C1 segment of cervical spinal cord (tissue), 14 donors: ENCODE measurements around the gene ZNF148.
A peak's percentile ranks its signal among the peaks of the same experiment; 100 is the strongest.

ENCODE experiments used
- DNase-seq, 14 donors: peaks; one replicate each; lab custom pipeline; 2025; lab: John Stamatoyannopoulos, UW

Gene ZNF148

DNA sequence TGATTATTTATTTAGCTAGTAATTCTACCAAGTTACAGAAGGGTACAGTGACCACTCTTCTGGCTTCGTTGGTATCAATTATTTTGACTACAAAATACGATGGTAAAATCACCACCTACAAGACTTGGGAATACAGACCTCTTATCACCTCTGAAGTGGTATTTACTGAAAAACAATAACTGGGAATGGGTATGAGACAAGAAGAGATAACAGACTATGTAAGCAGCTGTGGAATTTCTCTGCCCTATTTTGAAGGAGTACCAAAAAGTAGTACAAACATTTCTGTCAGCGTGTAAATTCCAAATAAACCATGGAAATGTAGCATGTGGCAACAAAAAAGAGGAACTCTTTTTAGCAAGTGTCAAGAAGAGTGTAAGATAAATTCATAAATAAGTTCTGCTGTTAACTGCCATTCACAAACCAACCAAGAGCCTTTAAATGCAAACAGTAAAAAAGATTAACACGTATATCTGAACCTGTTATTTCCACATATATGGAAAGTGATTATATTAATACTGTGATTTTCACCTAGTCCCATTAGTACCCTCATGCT is 85.6 kb downstream of the ZNF148 start:
- no peak for DNase-seq

DNA sequence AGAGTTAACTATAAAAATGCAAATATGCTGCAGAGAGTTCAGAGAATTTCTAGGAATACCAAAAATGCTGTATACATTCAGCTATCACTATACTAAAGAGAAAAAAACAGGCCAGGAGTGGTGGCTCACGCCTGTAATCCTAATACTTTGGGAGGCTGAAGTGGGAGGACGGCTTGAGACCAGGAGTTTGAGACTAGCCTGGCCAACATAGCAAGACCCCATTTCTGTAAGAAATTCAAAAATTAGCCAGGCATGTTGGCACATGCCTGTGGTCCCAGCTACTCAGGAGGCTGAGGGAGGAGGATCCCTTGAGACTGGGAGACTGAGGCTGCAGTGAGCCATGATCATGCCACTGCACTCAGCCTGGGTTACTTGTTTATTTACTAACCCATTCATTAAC is 87.9 kb downstream of the ZNF148 start:
- no peak for DNase-seq

DNA sequence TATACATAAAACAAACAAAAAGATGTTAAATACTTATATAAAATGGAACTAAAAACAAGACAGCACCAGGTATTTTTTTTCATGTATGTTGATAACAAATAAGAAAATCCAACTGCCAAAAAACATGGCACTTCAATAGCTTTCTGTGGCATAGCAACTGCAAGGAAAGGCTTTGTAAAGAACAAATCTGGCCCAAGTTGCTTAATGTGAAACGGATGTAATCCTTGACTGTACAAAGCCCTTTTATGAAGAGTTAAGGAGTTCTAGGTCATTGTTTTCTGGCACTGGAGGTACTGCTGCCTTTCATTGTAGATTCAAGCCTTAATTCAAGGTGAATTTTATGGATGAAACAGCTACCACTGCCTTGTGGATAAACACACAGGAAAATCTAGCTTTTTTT is 93.7 kb downstream of the ZNF148 start:
- DNase-seq, result no peak

DNA sequence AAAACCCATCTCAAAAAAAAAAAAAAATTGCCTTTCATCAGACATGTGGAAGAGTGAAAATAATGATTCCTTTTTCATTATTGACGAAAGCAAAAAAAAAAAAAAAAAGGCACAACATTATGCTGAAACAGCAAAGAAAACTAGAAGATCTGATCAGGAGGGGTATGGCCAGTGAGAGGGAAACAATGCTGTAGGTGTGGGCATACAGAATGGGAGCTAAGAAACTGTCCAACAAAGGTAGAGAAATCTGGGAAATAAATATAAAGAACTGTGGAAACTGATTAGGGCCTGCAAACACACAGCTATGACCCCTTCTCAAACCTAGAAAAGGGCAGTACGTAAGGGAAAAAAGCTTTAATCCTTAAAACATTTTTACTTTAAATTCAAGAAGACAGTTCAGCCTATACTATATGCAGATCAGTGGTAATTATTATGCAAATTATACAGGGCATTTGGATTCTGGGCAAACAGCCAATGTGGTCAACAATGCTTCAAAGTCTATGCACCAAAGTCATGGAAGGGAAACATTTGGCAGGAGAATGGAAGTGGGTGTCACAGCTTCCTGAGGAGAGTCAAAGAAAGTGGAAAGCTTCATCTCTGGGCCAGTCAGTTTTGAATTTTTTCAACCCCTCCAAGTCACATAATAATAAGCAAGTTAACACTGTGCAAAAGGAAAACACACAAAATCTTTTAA is 94.3 kb downstream of the ZNF148 start:
- DNase-seq, result peak in 8 of 14 donors; percentile 1 to 49 (median 11)

DNA sequence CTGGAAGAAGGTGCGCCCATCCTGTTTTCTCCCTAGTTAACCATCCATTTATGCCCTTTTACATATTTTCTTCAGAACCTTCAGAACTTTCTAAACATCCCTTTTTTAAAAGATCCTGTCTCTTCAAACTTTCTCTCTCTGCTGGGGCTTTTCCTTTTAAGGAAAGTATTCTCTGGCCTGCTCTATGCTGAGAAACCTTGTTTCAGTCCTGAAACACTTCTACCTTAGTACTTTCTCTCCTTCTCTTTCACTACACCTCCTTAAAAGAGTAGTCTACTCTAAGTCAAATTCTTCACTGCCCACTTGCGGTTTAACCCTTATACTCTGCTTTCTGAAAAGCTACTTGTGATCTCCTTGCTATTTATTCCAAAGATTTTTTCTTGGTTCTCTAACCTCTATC is 97.0 kb downstream of the ZNF148 start:
- no peak for DNase-seq

DNA sequence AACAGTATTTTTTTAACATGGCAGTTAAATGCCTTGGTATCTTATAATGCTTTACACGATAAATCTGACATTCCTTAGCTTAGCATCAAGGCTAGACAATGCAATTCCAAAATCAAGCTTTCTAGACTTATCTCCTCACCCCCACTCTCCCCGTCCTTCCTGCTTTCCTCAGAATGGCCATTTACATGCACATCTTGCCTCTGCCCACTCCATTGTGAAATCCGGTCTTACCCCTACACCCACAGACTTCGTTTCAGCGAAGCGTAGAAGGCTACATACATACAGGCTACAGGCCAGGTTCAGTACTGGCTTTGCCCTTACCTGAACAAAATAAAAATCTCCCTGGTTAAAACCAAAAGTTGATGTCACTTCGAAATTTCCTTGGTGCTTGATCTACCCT is 104.0 kb downstream of the ZNF148 start:
- DNase-seq, result no peak

DNA sequence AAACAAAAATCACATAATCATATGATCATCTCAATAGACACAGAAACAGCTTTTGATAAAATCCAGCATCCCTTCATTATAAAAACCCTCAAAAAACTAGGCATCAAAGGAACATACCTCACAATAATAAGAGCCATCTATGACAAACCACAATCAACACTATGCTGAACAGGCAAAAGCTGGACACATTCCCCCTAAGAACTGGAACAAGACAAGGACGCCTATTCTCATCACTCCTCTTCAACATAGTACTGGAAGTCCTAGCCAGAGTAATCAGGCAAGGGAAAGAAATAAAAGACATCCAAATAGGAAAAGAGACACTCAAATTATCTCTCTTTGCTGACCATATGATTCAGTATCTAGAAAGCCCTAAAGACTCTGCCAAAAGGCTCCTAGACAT is 107.7 kb downstream of the ZNF148 start:
- DNase-seq, result peak in 1 of 14 donors; percentile 27

DNA sequence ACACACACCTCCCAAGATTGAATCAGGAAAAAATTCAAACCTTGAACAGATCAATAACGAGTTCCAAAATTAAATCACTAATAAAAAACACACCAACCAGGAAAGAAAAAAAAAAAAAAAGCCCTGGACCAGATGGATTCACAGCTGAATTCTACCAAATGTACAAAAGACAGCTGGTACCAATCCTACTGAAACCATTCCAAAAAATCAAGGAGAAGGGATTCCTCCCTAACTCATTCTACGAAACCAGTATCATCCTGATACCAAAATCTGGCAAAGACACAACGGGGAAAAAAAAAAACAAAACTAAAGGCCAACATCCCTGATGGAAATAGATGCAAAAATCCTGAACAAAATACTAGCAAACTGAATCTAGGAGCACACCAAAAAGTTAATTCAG is 108.2 kb downstream of the ZNF148 start:
- peak in 1 of 14 donors; percentile 74 for DNase-seq

DNA sequence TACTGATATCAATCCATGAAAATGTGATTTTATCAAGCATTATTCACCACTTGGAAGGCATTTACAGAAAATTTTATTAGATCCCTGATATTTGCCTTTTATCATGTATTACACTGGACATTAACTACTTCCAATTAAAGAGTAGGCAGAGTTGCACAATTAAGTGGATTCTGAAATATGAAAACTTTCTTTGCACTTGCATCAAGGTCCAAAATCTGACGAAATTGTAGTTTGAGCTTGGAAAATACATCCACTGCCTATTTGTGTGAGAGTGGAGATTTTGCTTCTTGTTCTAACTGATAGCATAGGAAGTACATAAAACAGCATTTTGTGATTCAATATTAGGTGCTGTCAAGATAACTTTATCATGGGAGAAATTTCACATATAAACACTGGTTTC is 113.0 kb downstream of the ZNF148 start:
- DNase-seq, result no peak

DNA sequence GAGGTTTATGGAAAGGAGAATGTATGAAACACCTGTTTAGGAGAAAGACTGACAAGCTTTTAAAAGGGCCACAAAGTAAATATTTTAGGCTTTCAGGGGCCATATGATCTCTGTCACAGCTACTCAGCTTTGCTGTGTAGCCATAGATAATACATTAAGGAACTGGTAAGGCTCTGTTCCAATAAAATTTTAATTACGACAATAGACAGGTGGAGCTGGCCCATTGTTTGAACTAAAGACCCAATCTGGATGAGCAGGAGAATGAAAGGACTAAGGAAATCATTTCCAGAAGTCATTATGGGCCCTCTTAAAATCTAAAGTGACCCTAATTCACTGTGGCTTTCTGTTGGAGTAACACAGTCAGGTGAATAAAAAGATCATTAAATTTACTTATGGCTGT is 114.1 kb downstream of the ZNF148 start:
- DNase-seq, result no peak

DNA sequence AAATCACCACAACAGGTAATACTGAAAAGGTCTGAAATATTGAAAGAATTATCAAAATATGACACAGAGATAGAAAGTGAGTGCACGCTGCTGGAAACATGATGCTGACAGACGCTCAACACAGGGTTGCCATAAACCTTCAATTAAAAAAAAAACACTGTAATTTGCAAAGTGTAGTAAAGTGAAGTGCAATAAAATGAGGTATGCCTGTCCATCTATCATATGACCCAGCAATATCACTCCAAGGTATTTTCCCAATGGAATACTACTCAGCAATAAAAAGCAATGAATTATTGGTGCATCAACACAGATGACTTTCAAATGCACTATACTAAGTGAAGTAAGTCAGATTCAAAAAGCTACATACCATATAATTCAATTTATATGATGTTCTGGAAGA is 115.0 kb downstream of the ZNF148 start:
- no peak for DNase-seq

DNA sequence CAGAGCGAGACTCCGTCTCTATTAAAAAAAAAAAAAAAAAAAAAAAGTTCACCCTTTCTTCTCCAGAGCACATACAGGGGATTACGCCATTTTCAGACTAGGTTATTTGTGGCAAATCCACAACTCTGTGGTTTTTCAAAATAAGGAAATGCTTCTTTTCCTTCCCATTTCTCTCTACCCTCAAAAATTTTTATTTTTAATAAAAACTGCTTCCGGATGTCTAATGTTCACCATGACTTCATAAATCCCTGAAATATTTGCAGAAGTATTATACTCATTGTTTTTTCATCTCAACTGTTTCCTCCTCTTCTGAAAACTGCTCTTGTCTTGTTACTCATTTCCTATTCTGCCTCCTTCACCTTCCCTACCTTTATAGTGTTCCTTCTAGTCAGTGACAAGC is 117.6 kb downstream of the ZNF148 start:
- no peak for DNase-seq

DNA sequence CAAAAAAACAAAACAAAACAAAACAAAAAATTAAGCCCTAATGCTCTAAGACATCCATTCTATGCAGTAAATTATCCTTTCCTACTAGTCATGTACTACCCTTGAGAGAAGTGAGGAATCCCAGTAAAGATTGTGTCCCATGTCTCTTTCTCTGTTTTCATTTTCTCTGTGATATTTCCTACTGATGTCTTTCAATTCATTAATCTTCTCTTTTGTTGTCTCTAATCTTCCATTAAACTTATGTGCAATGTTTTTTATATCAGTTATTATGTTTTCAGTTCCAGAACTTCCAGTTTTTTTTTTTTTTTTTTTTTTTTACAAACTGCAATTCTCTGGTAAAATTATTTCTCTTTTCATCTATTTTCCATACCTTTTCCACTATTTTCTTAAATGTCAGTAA is 118.5 kb downstream of the ZNF148 start:
- DNase-seq, result no peak

DNA sequence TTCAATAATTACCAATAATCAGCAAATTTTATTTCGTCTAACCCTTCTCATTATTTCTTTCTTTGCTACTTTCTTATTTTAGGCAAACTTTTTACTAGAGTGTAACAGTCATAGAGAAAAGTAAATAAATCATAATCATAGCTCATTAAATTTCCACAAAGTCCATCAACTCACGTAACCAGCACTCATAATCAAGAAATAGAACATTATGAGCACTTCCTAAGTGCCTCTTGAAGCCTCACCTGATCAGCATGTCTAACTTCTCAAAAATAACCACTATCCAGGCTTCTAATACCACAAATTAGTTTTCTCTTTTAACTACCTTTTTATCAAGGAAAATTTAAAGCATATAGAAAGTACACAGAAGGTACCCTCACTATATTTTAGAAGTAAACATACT is 124.2 kb downstream of the ZNF148 start:
- no peak for DNase-seq

DNA sequence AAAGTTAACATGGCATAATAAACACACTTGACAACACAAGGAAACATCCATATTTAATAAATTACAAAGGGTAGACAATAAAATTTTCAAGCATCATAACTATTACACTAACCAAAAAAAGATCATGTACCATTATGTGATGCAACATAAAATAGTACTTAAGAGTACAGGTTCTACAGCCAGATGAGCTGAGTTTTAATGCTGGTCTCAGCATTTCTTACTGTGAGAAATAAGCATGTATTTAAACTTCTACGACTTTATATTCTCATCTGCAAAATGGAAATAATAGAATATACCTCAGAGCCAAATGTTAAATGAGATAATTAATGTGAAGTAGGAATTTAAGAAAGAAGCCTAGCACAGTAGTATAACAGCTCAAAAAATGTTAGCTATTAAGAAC is 128.9 kb downstream of the ZNF148 start:
- no peak for DNase-seq

DNA sequence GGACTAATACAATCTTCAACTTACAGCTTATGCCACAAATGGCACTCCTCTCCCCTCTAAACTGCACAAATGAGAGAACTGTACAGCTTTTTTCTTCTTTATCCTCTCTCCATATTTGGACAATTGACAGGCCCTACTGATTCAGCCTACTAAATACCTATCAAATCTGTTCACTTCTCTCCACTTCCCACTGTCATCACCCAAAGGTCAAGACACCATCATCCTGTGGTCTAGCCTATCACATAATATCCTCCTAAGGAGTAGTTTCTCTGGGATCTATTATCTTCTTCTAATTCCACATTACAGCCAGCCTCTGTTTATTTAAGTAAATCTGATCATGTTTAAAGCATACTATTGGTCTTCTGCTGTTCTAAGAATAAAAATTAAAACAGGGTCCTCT is 129.6 kb downstream of the ZNF148 start:
- no peak for DNase-seq

DNA sequence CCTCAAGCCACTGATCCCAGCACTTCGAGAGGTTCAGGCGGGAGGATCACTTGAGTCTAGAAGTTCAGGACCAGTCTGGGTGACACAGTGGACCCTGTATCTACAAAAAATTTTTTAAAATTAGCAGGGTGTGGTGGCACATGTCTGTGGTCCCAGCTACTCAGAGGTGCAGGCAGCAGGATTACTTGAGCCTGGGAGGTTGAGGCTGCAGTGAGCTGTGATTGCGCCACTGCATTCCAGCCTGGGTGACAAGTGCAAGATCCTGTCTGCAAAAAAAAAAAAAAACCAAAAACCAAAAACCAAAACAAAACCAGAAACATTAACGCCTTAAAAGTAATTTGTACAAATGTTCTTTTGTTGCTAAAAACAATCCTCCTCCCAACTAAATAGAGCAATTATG is 134.6 kb downstream of the ZNF148 start:
- DNase-seq, result no peak

DNA sequence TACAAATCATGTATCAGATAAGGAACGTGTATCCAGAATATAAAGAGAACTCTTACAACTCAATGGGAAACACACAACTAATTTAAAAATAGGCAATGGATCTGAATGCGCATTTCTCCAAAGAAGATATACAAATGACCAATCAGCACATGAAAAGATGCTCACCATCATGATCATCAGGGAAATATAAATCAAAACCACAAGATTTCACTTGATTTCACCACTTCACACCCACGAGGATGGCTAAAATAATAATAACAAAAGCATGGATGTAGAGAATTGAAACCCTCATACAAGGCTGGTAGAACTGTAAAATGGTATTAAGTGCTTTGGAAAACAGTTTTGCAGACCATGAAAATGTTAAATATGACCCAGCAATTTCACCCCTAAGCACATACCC is 135.9 kb downstream of the ZNF148 start:
- no peak for DNase-seq

DNA sequence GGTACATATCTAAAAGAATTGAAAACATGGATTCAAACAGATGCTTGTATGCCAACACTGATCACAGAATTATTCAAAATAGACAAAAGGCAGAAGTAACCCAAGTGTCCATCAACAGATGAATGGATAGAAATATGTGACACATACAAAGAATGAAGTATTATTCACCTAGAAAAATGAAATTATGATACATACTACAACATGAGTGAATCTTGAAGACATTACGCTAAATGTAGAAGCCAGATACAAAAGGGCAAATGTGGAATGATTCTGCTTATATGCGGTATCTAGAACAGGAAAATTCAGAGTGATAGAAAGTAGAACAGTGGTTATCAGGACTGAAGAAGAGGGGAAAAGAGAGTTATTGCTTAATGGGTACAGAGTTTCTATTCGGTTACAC is 136.4 kb downstream of the ZNF148 start:
- DNase-seq, result no peak

DNA sequence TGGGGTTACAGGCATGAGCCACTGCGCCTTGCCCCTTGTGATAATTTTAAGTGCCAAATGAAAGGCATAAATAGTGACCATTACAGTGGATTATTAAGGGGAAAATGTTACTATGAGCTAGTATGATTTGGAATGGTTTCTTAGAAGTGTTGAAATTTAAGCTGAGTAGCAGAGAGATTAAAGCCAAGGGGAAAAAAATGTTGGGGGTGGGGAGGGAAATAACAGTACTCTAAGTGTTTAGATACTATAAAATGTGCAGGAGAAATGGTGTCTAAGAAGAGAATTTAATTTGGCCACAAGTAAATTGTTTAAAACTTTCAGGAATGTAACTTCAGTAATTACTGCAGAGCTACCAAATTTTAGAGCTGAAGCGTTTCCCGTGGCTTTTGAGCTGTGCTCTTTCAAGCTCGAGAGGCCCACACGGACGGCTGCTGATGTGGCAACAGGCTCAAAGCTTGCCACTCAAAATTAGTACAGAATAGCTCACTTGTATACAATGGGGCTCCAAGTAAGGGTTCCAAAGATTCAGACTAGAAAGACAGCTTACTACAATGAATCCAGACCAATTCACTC is 138.7 kb downstream of the ZNF148 start:
- no peak for DNase-seq

DNA sequence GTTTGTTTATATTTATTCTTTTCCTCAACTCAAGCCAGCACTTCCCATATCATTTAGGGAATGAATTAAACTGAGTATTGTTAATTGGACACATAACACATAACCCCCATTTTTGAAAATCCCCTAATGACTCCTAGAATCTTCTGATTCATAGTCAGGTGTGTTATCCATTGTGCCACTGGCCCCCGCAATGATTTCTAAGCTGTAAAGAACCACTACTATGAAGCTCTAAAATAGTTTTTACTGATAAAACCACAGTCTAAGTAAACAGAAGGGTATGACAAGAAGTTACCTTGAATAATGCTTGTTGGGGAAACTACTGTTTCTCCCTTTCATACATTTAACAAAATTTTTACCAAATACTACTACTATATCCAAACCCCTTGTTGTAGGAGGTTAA is 140.3 kb downstream of the ZNF148 start:
- DNase-seq, result no peak

DNA sequence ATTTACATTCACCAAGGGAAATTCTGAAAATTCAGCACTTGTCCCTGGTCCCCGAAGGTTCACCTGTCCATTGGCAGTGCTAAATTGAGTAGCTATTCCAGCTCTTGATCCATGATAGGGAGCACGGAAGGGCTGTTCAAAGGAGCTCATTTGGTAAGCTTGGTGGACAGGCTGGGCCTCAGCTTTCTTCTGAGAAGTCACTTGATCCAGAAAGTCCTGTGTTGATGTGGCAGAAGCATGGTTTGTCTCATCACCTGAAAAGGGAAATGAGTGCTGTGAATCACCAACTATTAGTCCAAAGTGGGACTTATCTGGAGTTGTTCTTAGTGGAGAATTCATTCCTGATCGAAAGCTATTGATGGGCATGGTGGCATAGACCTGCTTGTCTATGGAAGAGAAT is 142.7 kb downstream of the ZNF148 start:
- DNase-seq, result no peak

DNA sequence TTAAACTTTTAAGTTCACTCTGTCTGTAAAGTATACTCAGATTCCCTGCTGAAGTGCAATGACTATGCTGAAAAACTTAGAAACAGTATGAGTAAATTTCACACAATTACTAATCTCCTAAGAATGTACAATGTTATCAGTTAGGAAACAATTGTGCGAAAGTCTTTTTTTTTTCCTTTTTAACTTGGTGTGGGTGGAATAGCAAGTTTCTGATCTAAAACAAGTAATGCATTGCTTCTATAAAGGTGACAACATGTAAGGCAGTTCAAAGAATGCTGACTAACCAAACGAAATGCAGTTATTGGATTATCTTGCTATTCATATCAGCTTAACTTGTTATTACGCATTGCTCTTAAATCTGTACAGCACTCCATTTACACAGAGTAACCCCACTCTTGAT is 143.2 kb downstream of the ZNF148 start:
- no peak for DNase-seq

DNA sequence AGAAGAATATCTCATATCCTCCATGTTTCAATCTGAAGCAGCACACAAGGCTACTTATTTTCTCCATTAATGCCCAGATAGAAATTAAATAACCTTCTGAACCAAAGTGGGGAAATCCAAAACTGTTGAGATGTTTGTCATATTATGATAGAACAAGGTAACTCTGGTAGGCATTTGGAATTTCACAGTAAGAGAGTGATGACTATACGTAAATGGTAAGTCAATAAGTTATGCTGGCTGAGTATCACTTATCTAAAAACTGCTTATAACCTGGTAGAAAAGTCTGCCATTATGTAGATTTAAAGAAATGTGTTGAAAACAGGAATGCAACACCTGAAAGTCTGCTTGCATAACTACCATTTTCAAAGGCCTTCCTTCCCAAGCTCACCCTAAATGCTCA is 145.4 kb downstream of the ZNF148 start:
- no peak for DNase-seq
